GM23248 (cell line): ENCODE results near the gene CARMIL1. TPM values are rescaled to one million over a fixed set of nuclear protein-coding genes. Genes with fewer than 3 reads are reported as not detected.

Experiments
- DNase-seq: peaks from one replicate; pipeline ENCODE4 v3.0.0-alpha.2; 2015
- H2AFZ ChIP-seq: fragments of 200-600 bp; sonication (generic); 2 replicates; pipeline ENCODE4 v1.6.1; 2016; ENCODE audit warnings: antibody characterized with exemption
- H3F3A ChIP-seq: fragments of 200-600 bp; sonication (generic); 2 replicates; pipeline ENCODE4 v1.6.1; 2016; ENCODE audit warnings: mild to moderate bottlenecking, antibody characterized with exemption, mixed run types; ENCODE audit not compliant: insufficient read depth
- H3K27ac ChIP-seq: fragments of 200-600 bp; sonication (generic); 2 replicates; pipeline ENCODE4 v1.5.1; 2016; ENCODE audit warnings: mild to moderate bottlenecking
- H3K27me3 ChIP-seq: fragments of 200-600 bp; sonication (generic); replicated peaks from 2 replicates; pipeline ENCODE4 v1.6.1; 2016; ENCODE audit warnings: mild to moderate bottlenecking; ENCODE audit not compliant: insufficient read depth
- H3K36me3 ChIP-seq: fragments of 200-600 bp; sonication (generic); 2 replicates; pipeline ENCODE4 v1.6.1; 2016; ENCODE audit warnings: low read depth, mild to moderate bottlenecking
- H3K4me1 ChIP-seq: fragments of 200-600 bp; sonication (generic); 2 replicates; pipeline ENCODE4 v1.6.1; 2016; ENCODE audit warnings: mild to moderate bottlenecking; ENCODE audit not compliant: insufficient read depth
- H3K4me2 ChIP-seq: fragments of 200-600 bp; sonication (generic); one replicate; pipeline ENCODE4 v1.6.1; 2016; ENCODE audit warnings: mild to moderate bottlenecking; ENCODE audit not compliant: unreplicated experiment
- H3K4me3 ChIP-seq: fragments of 200-600 bp; sonication (generic); 2 replicates; pipeline ENCODE4 v1.5.1; 2016; ENCODE audit warnings: mild to moderate bottlenecking
- H3K79me2 ChIP-seq: fragments of 200-600 bp; sonication (generic); 2 replicates; pipeline ENCODE4 v1.6.1; 2016; ENCODE audit warnings: mild to moderate bottlenecking; ENCODE audit not compliant: insufficient read depth
- H3K9ac ChIP-seq: fragments of 200-600 bp; sonication (generic); 2 replicates; pipeline ENCODE4 v1.6.1; 2016; ENCODE audit warnings: mild to moderate bottlenecking
- H3K9me2 ChIP-seq: fragments of 200-600 bp; sonication (generic); 2 replicates; pipeline ENCODE4 v1.6.1; 2016; ENCODE audit warnings: mixed run types, mild to moderate bottlenecking, moderate library complexity; ENCODE audit not compliant: insufficient read depth
- H3K9me3 ChIP-seq: fragments of 200-600 bp; sonication (generic); one replicate; pipeline ENCODE4 v1.6.1; 2017; ENCODE audit warnings: low read depth
- H4K20me1 ChIP-seq: fragments of 200-600 bp; sonication (generic); 2 replicates; pipeline ENCODE4 v1.6.0; 2016; ENCODE audit not compliant: insufficient read depth
- EZH2 ChIP-seq: fragments of 200-600 bp; sonication (generic); IDR thresholded peaks from 2 replicates; pipeline ENCODE4 v1.6.1; 2018; ENCODE audit warnings: antibody characterized with exemption, mild to moderate bottlenecking; ENCODE audit not compliant: insufficient read depth, poor library complexity, severe bottlenecking
- EZH2phosphoT487 ChIP-seq: fragments of 200-600 bp; sonication (generic); IDR thresholded peaks from 2 replicates; pipeline ENCODE4 v1.6.1; 2018; ENCODE audit warnings: antibody characterized with exemption, moderate library complexity, mild to moderate bottlenecking, low read depth; ENCODE audit not compliant: insufficient read depth
- WGBS, 2 experiments: methylation state at CpG; one replicate each; pipeline ENCODE4 v1.1.6; 2015 to 2017; ENCODE audit warnings: low lambda C conversion rate in 2 of 2, low coverage in 1 of 2; ENCODE audit errors: missing lambda C conversion rate in 2 of 2; 5-methylcytosine and 5-hydroxymethylcytosine counted together
- in situ Hi-C: fragments of 300-500 bp; cut with MboI; formaldehyde crosslinking; loops from 2 replicates; pipeline ENCODE4 v1.15.0; 2020
- polyA plus RNA-seq: library from polyadenylated mRNA; unstranded; fragments of >200 nt; fragmentation: Nextera tagmentation; extraction: Ambion mirVana; gene quantifications from 2 replicates; pipeline ENCODE4 v1.2.1, GENCODE V29; 2016
- total RNA-seq: library from RNA; depleted of rRNA; stranded (reverse); fragments of >200 nt; shearing (Covaris generic); gene quantifications from 2 replicates; pipeline ENCODE4 v1.2.3, GENCODE V29; 2014

The CARMIL1 gene
- total and polyA plus RNA-seq, 2 experiments from 2014 or later, result 10.9 to 11.0 TPM

DNA sequence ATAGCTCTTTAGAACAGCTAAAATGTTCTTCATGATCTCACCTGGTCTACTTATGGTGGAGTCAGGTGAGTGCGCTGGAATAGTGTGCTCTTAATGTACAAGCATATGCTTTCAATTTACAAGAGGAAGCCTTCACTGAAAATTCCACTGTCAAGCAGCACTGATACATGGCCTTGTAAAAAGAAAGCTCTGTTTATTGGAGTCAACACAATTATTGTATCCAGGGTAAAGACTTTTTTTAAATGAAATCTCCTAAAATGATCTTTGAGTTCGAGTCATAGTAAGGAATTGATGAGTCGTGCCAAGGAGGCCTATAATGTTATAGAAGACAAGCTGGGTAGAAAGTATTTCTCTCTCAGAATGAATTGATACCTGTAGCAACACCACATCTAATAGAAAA, 41.6 kb upstream of the CARMIL1 start:
- Histone ChIP-seq H3K79me2 (no peaks in the 10 kb centered on the region), H2AFZ (no peak overlapping the region; the same call in 1 of the 2 replicates), H3K4me1 (peaks cover 8% of the 10 kb centered on the region), H4K20me1 (no peaks in the 10 kb centered on the region), H3K9me2 (no peaks in the 10 kb centered on the region), H3K27me3 (no peaks in the 10 kb centered on the region), H3K36me3 (no peaks in the 10 kb centered on the region), H3F3A (no peaks in the 10 kb centered on the region), H3K27ac (no peak overlapping the region), H3K9me3 (no peaks in the 10 kb centered on the region), H3K4me2 (no peak overlapping the region), H3K9ac (no peak overlapping the region), H3K4me3 (no peak overlapping the region)
- in situ Hi-C loops, result no loop called here
- TF ChIP-seq EZH2, result no peak
- TF ChIP-seq EZH2phosphoT487, result no peak
- peak; percentile 32 for DNase-seq
- WGBS, 2 experiments, result 54 to 56% methylated on average over 3 of the region's 3 CpGs

DNA sequence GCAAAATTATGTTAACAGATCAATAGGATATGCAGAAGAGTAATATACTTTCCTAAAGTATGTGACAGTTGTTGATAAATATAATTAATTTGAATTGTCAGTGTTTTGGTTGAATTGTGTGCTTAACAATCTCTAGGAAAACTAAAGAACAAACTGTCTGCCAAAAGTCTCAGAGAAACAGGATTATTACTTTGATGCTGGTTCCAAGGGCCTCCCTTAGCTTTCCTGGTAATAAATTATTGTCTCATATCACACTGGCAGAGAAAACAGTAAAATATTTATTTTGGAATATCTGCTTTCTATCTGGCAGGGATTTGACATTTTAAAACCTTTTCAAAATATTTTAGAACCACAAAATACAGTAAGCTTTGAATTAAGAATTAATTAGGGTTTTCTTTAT, 40.1 kb upstream of the CARMIL1 start:
- no peaks in the 10 kb centered on the region for H3F3A ChIP-seq
- H3K9me3 ChIP-seq, result no peaks in the 10 kb centered on the region
- H3K9ac ChIP-seq, result no peak overlapping the region
- no peaks in the 10 kb centered on the region for H3K9me2 ChIP-seq
- no peak for DNase-seq
- no peaks in the 10 kb centered on the region for H4K20me1 ChIP-seq
- H3K79me2 ChIP-seq, result no peaks in the 10 kb centered on the region
- H3K4me2 ChIP-seq, result no peak overlapping the region
- H3K27me3 ChIP-seq, result no peaks in the 10 kb centered on the region
- no peak overlapping the region for H3K4me3 ChIP-seq
- H3K27ac ChIP-seq, result no peak overlapping the region
- H3K4me1 ChIP-seq, result no peaks in the 10 kb centered on the region
- H3K36me3 ChIP-seq, result no peaks in the 10 kb centered on the region
- TF ChIP-seq EZH2, result no peak
- no peak for TF ChIP-seq EZH2phosphoT487
- H2AFZ ChIP-seq, result no peak overlapping the region
- in situ Hi-C loops, result no loop called here

DNA sequence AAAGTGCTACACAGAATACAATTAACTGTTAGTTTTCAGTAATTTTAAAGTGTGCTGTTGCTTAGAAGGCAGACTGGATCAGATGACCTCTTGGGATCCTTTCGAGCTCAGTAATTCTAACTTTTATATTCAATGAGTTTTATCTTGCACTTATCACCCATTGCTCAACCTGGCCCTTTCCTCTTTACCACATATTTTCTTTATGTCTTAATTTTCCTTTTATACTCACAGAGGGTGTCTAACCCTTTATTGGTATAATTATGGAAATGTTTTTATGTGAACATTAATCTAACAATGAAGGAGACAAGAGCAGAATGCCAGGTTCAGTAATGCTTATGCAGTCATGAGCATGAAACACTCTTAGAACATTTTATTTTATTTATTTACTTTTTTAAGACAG, 39.7 kb upstream of the CARMIL1 start:
- H3K4me3 ChIP-seq, result no peak overlapping the region
- in situ Hi-C loops, result no loop called here
- no peak for DNase-seq
- no peaks in the 10 kb centered on the region for H3K36me3 ChIP-seq
- H2AFZ ChIP-seq, result no peak overlapping the region
- H3F3A ChIP-seq, result no peaks in the 10 kb centered on the region
- H3K4me1 ChIP-seq, result no peaks in the 10 kb centered on the region
- no peak overlapping the region for H3K4me2 ChIP-seq
- H3K27me3 ChIP-seq, result no peaks in the 10 kb centered on the region
- no peaks in the 10 kb centered on the region for H3K9me2 ChIP-seq
- no peaks in the 10 kb centered on the region for H4K20me1 ChIP-seq
- H3K9me3 ChIP-seq, result no peaks in the 10 kb centered on the region
- TF ChIP-seq EZH2phosphoT487 (no peak), EZH2 (no peak)
- no peak overlapping the region for H3K27ac ChIP-seq
- 30 to 38% methylated on average over 1 of the region's 1 CpG for WGBS, 2 experiments
- no peaks in the 10 kb centered on the region for H3K79me2 ChIP-seq
- no peak overlapping the region for H3K9ac ChIP-seq

DNA sequence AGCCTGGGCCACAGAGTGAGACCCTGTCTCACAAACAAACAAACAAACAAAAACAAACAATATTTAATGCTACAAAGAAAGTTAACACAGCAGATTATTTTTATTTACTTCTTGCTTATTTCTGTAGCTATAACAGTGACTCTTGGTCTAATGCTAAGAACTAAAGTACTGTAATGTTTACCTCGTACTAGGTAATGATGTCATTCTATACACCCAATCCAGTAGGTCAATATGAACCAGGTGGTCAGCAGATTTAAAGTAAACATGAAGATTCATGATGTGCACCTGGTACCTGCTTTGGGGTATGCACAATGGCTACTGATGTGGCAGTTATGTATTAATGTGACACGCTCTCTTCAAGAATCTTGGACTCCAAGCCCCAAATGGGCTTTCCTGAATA, 36.6 kb upstream of the CARMIL1 start:
- no peak overlapping the region for H3K4me3 ChIP-seq
- no peak for DNase-seq
- TF ChIP-seq EZH2, result no peak
- TF ChIP-seq EZH2phosphoT487, result no peak
- no peak overlapping the region for H3K27ac ChIP-seq
- H3K27me3 ChIP-seq, result no peaks in the 10 kb centered on the region
- in situ Hi-C loops, result no loop called here
- H3K4me1 ChIP-seq, result peaks cover under 1% of the 10 kb centered on the region; the same call in 1 of the 2 replicates
- H3K9ac ChIP-seq, result no peak overlapping the region
- no peaks in the 10 kb centered on the region for H3K9me2 ChIP-seq
- no peaks in the 10 kb centered on the region for H3K79me2 ChIP-seq
- H2AFZ ChIP-seq, result no peak overlapping the region
- no peak overlapping the region for H3K4me2 ChIP-seq
- no peaks in the 10 kb centered on the region for H3K36me3 ChIP-seq
- whole genome bisulfite sequencing, 2 experiments, result 80 to 87% methylated on average over 2 of the region's 2 CpGs
- no peaks in the 10 kb centered on the region for H3F3A ChIP-seq
- H4K20me1 ChIP-seq, result no peaks in the 10 kb centered on the region
- no peaks in the 10 kb centered on the region for H3K9me3 ChIP-seq

DNA sequence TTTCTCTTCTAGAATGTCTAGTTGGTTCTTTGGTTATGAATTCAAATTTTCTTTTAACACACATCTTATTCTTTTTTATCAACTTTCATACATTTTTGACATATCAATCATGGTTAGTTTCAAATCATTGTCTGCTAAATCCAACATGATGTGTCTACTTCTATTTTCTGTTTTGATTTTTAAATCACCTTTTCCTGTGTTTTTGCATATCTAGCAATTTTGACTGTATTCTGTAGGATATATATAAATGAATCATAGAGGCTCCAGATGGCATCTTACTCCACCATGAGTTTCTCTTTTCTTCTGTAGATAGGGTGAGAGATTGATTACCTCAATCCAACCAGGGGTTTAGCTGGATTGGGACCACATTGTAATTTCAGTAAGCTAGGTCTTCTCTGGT, 34.3 kb upstream of the CARMIL1 start:
- no peak overlapping the region for H3K4me3 ChIP-seq
- no peak overlapping the region for H3K4me2 ChIP-seq
- no peaks in the 10 kb centered on the region for H4K20me1 ChIP-seq
- no peaks in the 10 kb centered on the region for H3K9me3 ChIP-seq
- H3F3A ChIP-seq, result peaks cover 12% of the 10 kb centered on the region; the same call in 1 of the 2 replicates
- H3K79me2 ChIP-seq, result no peaks in the 10 kb centered on the region
- H2AFZ ChIP-seq, result no peak overlapping the region
- DNase-seq, result no peak
- no peaks in the 10 kb centered on the region for H3K27me3 ChIP-seq
- TF ChIP-seq EZH2phosphoT487, result no peak
- TF ChIP-seq EZH2, result no peak
- no peaks in the 10 kb centered on the region for H3K9me2 ChIP-seq
- in situ Hi-C loops, result no loop called here
- H3K27ac ChIP-seq, result no peak overlapping the region
- no peaks in the 10 kb centered on the region for H3K36me3 ChIP-seq
- H3K4me1 ChIP-seq, result peaks cover 11% of the 10 kb centered on the region
- no peak overlapping the region for H3K9ac ChIP-seq
